22Rv1 (cell line): ENCODE measurements around the gene NRCAM.

Source experiments
- CTCF ChIP-seq: fragments of 450-650 bp; IDR thresholded peaks from 2 replicates; pipeline ENCODE4 v1.5.1; 2017; ENCODE audit warnings: mild to moderate bottlenecking
- ZFX ChIP-seq: fragments of 450-650 bp; IDR thresholded peaks from 2 replicates; pipeline ENCODE4 v1.6.1; 2017; ENCODE audit warnings: antibody characterized with exemption, borderline replicate concordance

DNA sequence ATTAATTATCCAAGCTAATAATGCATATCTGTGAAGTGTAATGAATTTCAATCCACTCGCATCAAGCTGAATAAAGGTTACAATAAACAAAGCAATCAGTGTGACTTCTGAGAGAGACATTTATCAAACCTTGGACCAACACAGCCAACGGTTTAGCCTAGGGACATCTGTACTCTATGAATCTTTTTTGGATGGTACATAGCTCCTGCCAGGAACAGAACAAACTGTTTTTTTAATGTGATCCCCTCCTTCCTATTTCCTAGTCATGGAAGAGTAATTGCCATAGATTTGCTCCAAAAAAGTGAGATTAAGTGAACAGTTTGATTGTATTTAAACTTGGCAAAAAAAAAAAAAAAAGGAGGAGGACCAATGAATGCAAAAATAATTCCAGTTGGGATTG lies 11.2 kb upstream of the NRCAM start:
- TF ChIP-seq CTCF = no peak
- no peak for TF ChIP-seq ZFX
